IPS-18c (cell line): ENCODE data around the gene HRH2.
"Not testable (repeated sequence)": the region's sequence is repeated elsewhere in the genome, so short reads cannot be mapped to it uniquely, and the experiment has no call there.

Experiments used
- H3K4me3 ChIP-seq: 2 replicates; pipeline ENCODE4 v1.7.0; 2013; ENCODE audit warnings: low read depth, mild to moderate bottlenecking, low read length, moderate library complexity; ENCODE audit not compliant: insufficient read depth
- H3K9me3 ChIP-seq: one replicate; pipeline ENCODE4 v1.6.1; 2013; ENCODE audit warnings: mild to moderate bottlenecking, low read length, moderate library complexity; ENCODE audit not compliant: control insufficient read depth, insufficient read depth

The HRH2 gene

GRCh38 chr5:175753536-175754402 lies 95.9 kb downstream of the HRH2 start:
- Histone ChIP-seq H3K4me3 (no peak overlapping the region), H3K9me3 (peaks cover 2% of the 10 kb centered on the region)

GRCh38 chr5:175759991-175760390 lies 102.1 kb downstream of the HRH2 start:
- not testable (repeated sequence) for H3K4me3 ChIP-seq, H3K9me3 ChIP-seq
